ENCODE results near the gene SIGLEC14.
"Not testable (repeated sequence)": the region's sequence is repeated elsewhere in the genome, so short reads cannot be mapped to it uniquely, and the experiment has no call there.

The SIGLEC14 gene

DNA sequence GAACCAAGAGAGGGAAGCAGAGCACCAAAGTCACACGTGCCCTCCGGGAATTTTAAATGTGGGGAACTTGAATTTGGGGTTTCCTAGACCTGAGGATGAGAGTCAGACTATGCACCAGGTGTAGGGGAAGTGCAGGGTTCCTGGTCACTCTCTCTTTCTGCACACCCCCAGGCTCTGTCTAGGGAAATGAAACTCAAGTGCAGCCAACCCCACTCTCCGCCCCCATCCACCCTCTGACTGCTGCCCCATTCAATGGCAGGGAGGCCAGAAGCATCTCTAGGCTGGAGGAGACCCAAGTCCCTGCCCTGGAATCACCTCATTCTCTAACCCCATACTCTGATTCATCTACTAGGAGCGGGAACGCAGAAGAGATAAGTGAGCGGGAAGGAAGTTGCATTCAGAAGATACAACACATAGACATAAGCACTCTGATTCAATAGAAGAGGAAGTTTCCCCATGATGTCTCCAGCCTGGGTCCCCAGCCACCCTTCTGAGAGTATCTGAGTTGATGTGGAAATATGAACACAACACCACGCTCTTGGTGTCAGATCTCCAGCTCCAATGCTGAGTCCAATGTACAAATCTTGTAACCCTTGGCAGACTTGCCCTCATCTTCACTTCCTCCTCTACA lies 4.7 kb upstream of the SIGLEC14 start:
- no peak for DNase-seq (ENCODE audit: insufficient read length, low spot score)
- FAIRE-seq: peak; percentile 88
- TF ChIP-seq POU2F2 (IDR thresholded peaks at IDR 0.05; ENCODE audit: low read depth, low read length) (peak; percentile 17; the same call in 1 of the 2 replicates), SPI1 (IDR thresholded peaks at IDR 0.05; ENCODE audit: low read depth, low read length) (peak; percentile 93), POLR2AphosphoS5 (IDR thresholded peaks at IDR 0.05; ENCODE audit: low read depth, low read length) (no peak)

DNA sequence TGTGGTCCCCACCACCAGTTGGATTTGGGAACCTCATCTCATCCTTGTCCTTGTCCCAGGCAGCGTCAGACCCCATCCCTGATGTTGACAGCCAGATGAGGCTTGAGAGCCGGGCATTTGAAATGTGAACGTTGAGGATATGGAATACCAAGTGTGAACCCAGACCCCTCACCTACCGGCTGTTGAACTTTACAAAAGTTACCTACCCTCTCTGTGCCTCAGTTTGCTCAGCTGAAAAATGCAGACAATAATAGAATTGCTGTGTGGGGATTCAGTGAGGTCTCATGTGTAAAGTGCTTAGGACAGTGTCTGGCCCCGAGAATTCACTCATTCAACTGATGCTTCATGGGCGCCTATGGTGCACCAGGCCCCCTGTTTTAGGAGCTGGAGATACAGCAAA lies 693 bp upstream of the SIGLEC14 start:
- TF ChIP-seq POLR2AphosphoS5 (IDR thresholded peaks at IDR 0.05; ENCODE audit: low read depth, low read length) (no peak), POU2F2 (IDR thresholded peaks at IDR 0.05; ENCODE audit: low read depth, low read length) (no peak), TAF1 (IDR thresholded peaks at IDR 0.05; ENCODE audit: low read depth, low read length) (no peak), POLR2A (IDR thresholded peaks at IDR 0.05; ENCODE audit: low read depth, low read length) (no peak), SPI1 (IDR thresholded peaks at IDR 0.05; ENCODE audit: low read depth, low read length) (no peak), PAX5 (IDR thresholded peaks at IDR 0.05; ENCODE audit: insufficient read depth, low read length, severe bottlenecking) (no peak)
- DNase-seq (ENCODE audit: insufficient read length, low spot score): no peak
- FAIRE-seq: peak; percentile 13

DNA sequence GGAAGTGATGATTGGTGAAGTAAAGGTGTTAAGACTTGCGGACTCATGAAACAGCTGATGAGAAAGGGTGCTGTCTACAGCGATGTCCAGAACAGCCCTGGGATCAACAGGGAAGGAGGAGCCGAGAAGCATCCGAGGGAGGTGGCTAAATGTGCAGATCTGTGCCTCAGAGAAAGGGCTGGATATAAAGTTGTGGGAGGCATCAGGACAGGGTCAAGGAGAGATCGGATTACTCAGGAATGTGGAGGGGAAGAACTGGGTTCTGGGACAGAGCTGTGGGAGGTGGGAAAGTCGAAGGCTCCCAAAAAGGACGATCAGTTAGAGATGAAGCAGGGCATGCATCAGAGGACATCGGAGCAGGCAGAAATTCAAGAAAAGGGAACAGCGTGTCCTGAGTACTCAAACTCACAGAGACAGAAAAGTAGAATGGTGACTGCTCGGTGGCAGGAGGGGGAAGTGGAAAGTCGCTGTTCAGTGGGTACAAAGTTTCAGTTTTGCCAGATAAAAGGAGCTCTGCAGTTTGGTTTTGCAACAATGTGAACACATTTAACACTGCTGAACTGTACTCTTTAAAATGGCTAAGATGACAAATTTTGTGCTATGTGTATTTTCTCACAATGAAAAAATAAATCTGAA lies 1.9 kb downstream of the SIGLEC14 start:
- DNase-seq (ENCODE audit: insufficient read length, low spot score) (no peak), FAIRE-seq (no peak)
- TF ChIP-seq POLR2A (IDR thresholded peaks at IDR 0.05; ENCODE audit: low read depth, low read length) (no peak), POU2F2 (IDR thresholded peaks at IDR 0.05; ENCODE audit: low read depth, low read length) (no peak), POLR2AphosphoS5 (IDR thresholded peaks at IDR 0.05; ENCODE audit: low read depth, low read length) (no peak), TAF1 (IDR thresholded peaks at IDR 0.05; ENCODE audit: low read depth, low read length) (no peak), SPI1 (IDR thresholded peaks at IDR 0.05; ENCODE audit: low read depth, low read length) (no peak), PAX5 (IDR thresholded peaks at IDR 0.05; ENCODE audit: insufficient read depth, low read length, severe bottlenecking) (no peak)

DNA sequence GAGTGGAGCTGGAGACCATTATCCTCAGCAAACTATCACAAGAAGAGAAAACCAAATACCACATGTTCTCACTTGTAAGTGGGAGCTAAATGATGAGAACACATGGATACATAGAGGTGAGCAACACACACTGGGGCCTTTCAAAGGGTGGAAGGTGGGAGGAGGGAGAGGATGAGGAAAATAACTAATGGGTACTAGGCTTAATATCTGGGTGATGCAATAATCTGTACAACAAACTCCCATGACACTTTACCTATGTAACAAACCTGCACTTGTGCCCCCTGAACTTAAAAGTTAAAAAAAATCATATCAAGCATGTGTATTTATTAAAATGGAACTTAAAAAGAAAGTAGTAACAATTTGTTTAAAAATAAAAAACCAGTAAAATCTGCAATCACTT lies 5.0 kb downstream of the SIGLEC14 start:
- FAIRE-seq: no peak
- no peak for TF ChIP-seq POLR2A (IDR thresholded peaks at IDR 0.05; ENCODE audit: low read depth, low read length)
- TF ChIP-seq TAF1 (IDR thresholded peaks at IDR 0.05; ENCODE audit: low read depth, low read length): no peak
- TF ChIP-seq SPI1 (IDR thresholded peaks at IDR 0.05; ENCODE audit: low read depth, low read length): no peak
- TF ChIP-seq POU2F2 (IDR thresholded peaks at IDR 0.05; ENCODE audit: low read depth, low read length): no peak
- TF ChIP-seq POLR2AphosphoS5 (IDR thresholded peaks at IDR 0.05; ENCODE audit: low read depth, low read length): no peak
- TF ChIP-seq PAX5 (IDR thresholded peaks at IDR 0.05; ENCODE audit: insufficient read depth, low read length, severe bottlenecking): no peak
- no peak for DNase-seq (ENCODE audit: insufficient read length, low spot score)

DNA sequence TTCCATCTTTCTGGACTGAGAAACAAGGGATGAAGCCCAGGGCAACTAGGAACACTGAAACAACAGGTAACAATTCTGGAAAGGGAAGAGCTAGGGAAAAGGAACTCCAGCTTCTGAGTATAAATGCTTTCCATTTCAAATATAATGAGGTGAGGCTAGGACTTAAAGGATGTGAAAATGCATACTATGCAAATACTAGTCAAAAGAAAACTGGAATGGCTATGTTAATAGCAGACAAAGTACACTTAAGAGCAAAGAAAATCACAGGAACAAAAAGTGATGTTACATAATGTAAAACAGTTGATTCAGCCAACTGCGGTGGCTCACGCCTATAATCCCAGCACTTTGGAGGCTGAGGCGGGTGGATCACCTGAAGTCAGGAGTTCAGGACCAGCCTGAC lies 6.2 kb downstream of the SIGLEC14 start:
- FAIRE-seq: no peak
- DNase-seq (ENCODE audit: insufficient read length, low spot score): no peak
- TF ChIP-seq PAX5 (IDR thresholded peaks at IDR 0.05; ENCODE audit: insufficient read depth, low read length, severe bottlenecking) (no peak), POLR2AphosphoS5 (IDR thresholded peaks at IDR 0.05; ENCODE audit: low read depth, low read length) (no peak), POU2F2 (IDR thresholded peaks at IDR 0.05; ENCODE audit: low read depth, low read length) (no peak), TAF1 (IDR thresholded peaks at IDR 0.05; ENCODE audit: low read depth, low read length) (no peak), POLR2A (IDR thresholded peaks at IDR 0.05; ENCODE audit: low read depth, low read length) (no peak), SPI1 (IDR thresholded peaks at IDR 0.05; ENCODE audit: low read depth, low read length) (no peak)

DNA sequence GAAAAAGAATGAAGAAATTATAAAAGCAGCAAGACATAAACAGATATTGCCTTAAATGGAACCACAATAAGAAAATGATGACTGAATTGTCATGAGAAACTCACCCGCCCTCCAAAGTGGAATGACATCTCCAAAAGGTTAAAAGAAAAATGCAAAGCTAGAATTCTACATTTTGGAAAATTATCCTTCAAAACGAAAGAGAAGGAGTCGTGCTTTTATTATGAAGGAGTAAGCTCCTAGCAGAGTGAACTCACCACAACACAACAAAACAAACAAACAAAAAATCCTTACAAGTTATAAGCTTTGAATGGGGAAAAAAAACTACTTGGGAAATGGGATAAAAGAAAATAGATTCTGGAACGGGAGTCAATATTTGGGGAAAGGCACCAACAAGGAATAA lies 6.7 kb downstream of the SIGLEC14 start:
- FAIRE-seq (no peak), DNase-seq (ENCODE audit: insufficient read length, low spot score) (no peak)
- TF ChIP-seq POLR2AphosphoS5 (IDR thresholded peaks at IDR 0.05; ENCODE audit: low read depth, low read length) (no peak), POLR2A (IDR thresholded peaks at IDR 0.05; ENCODE audit: low read depth, low read length) (no peak), SPI1 (IDR thresholded peaks at IDR 0.05; ENCODE audit: low read depth, low read length) (no peak), TAF1 (IDR thresholded peaks at IDR 0.05; ENCODE audit: low read depth, low read length) (no peak), PAX5 (IDR thresholded peaks at IDR 0.05; ENCODE audit: insufficient read depth, low read length, severe bottlenecking) (no peak), POU2F2 (IDR thresholded peaks at IDR 0.05; ENCODE audit: low read depth, low read length) (no peak)

DNA sequence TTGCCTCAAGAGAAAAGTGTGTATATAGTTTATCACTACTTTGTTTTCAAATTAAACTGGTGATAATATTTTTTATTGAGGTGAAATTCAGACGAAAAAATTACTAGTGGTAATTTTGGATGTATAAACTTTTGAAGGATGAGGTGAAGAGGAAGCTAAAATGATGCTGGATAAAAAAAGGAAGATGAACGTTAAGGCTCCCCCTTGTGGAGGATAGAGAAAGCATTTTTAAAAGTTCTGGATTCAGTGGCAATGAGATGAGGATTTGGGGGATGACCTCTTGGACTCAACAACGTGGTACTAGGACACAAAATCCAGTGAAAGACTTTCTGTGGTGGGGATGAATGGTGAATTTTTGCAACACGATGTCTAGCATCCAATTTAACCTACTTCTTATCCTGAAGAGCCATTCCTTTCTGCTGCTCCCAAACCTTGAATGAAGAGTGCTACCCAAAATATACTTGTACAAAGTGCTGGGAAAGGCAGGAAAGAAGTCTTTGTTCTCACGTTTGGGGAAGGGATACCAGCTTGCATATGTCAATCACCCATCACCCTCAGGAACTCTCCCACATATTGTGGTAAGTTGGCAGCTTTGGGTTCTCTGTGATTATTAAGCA lies 9.2 kb downstream of the SIGLEC14 start:
- TF ChIP-seq POLR2A (IDR thresholded peaks at IDR 0.05; ENCODE audit: low read depth, low read length) (no peak), PAX5 (IDR thresholded peaks at IDR 0.05; ENCODE audit: insufficient read depth, low read length, severe bottlenecking) (no peak), TAF1 (IDR thresholded peaks at IDR 0.05; ENCODE audit: low read depth, low read length) (no peak), POU2F2 (IDR thresholded peaks at IDR 0.05; ENCODE audit: low read depth, low read length) (no peak), SPI1 (IDR thresholded peaks at IDR 0.05; ENCODE audit: low read depth, low read length) (no peak), POLR2AphosphoS5 (IDR thresholded peaks at IDR 0.05; ENCODE audit: low read depth, low read length) (no peak)
- FAIRE-seq (no peak), DNase-seq (ENCODE audit: insufficient read length, low spot score) (no peak)

DNA sequence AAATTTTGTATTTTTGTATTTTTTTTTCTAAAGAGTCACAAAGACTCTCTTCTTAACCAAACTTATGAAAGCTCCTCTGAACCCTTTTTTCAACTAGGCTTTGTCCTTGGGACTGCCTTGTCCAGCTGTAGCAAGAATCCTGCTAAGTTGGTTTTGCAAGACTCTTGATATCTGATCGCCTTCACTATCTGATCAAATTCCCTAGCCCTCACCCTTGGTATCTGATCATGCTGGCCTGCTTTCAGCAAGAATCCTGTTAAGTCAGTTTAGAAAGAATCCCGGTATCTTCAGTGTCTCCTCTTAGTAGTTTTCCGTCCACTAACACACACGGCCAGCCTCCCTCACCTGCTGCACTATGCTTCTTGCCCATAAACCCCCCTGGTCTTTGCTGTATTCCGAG lies 14.5 kb downstream of the SIGLEC14 start:
- TF ChIP-seq POLR2A (IDR thresholded peaks at IDR 0.05; ENCODE audit: low read depth, low read length): no peak
- no peak for TF ChIP-seq SPI1 (IDR thresholded peaks at IDR 0.05; ENCODE audit: low read depth, low read length)
- no peak for TF ChIP-seq PAX5 (IDR thresholded peaks at IDR 0.05; ENCODE audit: insufficient read depth, low read length, severe bottlenecking)
- TF ChIP-seq POLR2AphosphoS5 (IDR thresholded peaks at IDR 0.05; ENCODE audit: low read depth, low read length): no peak
- FAIRE-seq (no peak), DNase-seq (ENCODE audit: insufficient read length, low spot score) (no peak)

DNA sequence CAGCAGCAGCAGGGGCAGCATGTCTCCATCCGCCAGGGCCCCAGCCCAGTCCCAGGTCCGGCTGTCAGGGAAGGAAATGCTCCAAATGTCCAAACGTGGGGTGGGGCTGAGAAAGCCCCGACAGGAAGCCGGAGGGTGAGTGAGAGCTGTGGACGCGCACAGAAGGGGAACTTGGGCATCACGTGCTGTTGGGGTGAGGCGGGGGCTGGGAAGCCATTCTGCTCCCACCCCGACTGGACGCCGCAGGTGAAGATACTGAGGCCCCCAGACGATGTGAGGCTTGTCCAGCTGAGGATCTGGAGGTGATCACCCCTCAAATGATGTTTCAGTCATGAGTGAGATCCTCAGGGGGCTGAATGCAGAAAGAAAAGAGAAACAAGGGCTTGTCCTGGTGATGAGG lies 16.3 kb downstream of the SIGLEC14 start, which contains the start of gene SIGLEC5:
TSS of gene SIGLEC5 (minus strand) at position 87 of the 400 bp plus-strand sequence. CDS start at position 21, 66 bp downstream.
- not testable (repeated sequence) for DNase-seq (ENCODE audit: insufficient read length, low spot score); FAIRE-seq
